ENCODE results near the gene XPO4.

GRCh38 chr13:20851844-20852402 lies 50.6 kb downstream of the XPO4 start:
- TF ChIP-seq POLR2AphosphoS5 (IDR thresholded peaks at IDR 0.05; ENCODE audit: low read depth, low read length) (no peak), CTCF (IDR thresholded peaks at IDR 0.05; ENCODE audit: control extremely low read depth in 1 of 3, insufficient read depth in 1 of 3, low read depth in 1 of 3, low read length in 3 of 3) (no peak), TAF1 (IDR thresholded peaks at IDR 0.05; ENCODE audit: low read depth, low read length) (no peak), RXRA (IDR thresholded peaks at IDR 0.05; ENCODE audit: insufficient read depth, low read depth, low read length) (no peak), SP2 (IDR thresholded peaks at IDR 0.05; ENCODE audit: low read length) (no peak), USF2 (IDR thresholded peaks at IDR 0.05; ENCODE audit: low read length) (no peak)
